Inflammatory macrophage treated with lipopolysaccharide for 4 hours (primary cell): ENCODE results near the gene LRRC45.
A peak's percentile ranks its signal among the peaks of the same experiment; 100 is the strongest.
"Not testable (repeated sequence)": the region's sequence is repeated elsewhere in the genome, so short reads cannot be mapped to it uniquely, and the experiment has no call there.

Source experiments
- DNase-seq: peaks from one replicate; pipeline ENCODE4 v3.0.0-alpha.2; 2020

LRRC45 gene

DNA sequence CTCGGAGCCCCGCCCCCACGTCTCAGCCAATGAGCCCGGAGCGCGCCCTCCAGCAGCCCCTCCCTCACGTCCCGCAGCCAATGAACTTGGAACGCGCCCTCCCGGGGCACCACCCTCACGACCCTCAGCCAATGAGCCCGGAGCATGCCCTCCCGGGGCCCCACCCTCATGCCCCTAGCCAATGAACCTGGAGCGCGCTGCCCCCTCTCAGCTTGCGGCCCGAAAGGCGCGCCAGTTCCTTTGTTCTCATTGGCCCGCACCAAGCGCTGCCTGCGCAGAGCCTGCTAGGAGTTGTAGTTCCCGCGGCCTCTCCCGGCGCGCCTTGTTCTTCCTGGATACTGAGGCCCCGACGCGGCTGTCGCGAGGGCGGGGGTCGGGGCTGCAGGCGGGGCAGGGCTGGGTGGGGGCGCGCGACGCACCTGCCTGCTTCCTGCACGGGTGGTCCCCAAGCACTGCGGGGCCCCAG lies at the start of gene LRRC45:
Gene LRRC45, plus strand, starts transcription at position 325 of the 466 bp plus-strand sequence. CDS start 339 bp downstream, outside the sequence.
- DNase-seq = peak; percentile 100

DNA sequence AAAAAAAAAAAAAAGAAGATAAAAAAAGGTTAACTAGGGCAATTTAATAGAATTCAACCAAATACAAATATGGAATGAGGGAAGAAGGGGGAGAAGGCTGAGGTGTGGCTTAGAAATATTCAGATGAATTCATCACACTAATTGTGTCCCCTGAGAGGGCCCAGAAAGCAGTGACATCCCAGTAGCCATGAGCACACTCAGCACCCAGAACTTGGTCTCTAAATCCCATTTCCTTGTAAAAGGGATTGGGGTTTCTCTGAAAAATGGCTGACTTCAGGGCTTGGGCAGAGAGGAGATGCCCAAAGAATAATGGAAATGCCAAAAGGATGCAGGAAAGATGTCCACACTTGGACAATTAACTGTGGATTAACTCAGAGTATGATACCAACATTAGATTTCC lies 49.7 kb upstream of the LRRC45 start:
- no peak for DNase-seq

DNA sequence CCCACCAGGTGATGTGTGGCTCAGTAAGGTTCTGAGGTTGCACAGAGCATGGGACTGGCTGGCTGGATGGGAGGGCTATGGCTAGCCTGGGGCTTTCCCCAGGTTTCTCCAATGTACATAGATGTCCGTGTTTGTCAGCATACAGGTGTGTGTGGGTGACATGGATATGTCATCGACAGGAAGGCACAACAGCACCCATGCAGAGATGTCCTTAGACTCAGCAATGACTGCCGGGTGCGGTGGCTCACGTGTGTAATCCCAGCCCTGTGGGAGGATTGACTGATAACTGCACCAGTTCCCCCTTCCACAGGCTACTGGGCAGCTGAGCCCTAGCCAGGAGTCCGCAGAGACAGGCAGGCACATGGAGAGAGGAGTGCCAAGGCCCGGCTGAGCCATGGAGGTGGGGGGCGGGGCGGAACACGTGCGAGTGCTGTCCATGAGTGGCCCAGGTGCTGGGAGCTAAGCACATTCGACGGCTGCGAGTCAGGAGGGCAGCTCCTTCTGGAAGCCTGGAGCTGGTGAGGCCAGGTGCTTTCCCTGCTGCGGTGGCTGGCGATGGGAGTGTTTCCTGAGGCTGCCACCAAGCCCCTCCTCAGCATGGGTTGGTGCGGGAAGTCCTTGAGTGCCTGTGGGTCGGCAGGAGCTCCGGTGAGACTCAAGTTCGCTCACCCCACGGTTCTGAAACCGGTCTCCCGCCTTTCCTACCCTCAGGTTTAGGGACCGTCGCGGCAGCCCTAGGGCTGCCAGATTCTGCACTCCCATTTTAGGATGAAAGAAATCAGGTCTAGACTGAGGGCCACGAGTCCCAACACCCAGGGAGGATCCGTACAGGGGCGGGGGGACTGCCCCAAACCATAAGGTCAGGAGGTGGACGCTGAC lies 46.5 kb upstream of the LRRC45 start:
- DNase-seq = peak; percentile 27

DNA sequence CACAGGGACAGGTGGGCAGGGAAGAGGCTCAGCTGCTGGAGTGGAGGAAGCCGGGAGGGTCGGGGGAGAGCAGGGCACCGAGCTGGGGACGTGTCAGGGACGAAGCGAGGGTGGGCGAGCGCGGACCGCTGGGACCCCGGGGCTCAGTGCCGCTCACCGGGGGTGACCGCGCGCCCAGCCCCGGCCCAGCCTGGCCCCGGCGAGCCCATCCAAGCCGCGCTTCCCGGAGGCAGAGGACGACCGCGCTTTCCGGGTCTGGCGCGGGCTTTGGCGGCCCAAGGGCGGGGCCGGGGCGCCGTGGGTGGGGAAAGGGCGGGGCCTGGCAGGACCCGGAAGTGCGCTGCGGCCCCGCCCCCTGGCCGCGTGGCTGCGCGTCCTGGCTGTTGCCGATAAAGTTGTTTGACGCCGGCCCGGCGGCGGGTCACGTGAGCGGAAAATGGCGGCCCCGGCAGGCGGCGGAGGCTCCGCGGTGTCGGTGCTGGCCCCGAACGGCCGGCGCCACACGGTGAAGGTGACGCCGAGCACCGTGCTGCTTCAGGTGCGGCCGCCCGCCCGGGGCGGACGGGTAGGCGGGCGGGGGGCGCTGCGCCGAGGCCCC lies 45.8 kb upstream of the LRRC45 start, which contains the start of gene ASPSCR1:
Gene ASPSCR1, plus strand, starts transcription at position 419 of the 598 bp plus-strand sequence. Its CDS starts 18 bp downstream, at position 437.
- peak; percentile 93 for DNase-seq

DNA sequence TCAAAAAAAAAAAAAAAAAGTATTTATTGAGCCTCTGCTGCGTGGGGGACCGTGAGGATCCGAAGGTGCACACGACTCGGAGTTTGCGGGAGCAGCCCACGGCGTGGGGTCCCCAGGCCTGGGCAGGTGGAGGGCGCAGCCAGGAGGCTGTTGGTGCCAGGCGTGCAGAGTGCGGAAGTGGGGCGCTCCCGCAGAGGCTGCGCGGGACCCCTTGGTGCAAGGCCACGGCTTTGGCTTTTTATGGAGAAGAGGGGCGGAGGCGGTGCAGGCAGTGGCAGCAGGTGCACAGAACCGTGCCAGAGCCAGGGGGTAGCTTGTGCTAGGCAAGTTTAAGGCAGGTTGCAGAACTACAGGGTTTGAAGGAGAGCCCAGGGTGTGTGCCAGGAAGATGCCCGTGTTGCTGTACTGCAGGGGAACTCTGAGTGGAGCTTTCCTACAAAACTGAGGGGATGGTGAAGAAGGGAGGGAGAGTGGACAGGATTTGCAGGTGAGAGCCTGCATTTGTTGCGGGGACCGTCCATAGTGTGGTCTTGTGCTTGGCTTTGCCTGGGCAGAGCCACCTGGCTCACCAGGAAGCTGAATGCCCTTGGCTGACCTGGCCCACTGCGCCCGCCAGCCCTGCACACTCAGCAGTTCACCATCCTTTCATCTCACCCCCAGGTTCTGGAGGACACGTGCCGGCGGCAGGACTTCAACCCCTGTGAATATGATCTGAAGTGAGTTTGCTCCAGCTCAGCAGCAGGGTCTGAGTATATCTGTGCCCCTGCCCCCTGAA lies 44.4 kb upstream of the LRRC45 start:
- DNase-seq = no peak

DNA sequence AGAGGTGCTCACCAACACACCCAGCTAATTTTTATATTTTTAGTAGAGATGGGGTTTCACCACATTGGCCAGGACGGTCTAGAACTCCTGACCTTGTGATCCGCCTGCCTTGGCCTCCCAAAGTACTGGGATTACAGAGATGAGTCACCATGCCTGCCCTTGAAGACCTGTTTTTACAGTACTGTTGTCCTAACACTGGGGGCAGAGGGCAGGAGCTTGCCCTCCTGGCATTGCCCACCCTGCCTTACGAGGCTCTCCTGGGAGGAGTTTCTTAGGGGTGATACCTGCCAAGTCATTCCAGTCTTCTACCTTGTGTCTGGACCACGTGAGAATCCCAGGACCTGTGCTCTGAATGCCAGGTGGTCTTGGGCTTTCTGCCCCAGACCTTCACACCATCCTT lies 43.0 kb upstream of the LRRC45 start:
- DNase-seq = no peak

DNA sequence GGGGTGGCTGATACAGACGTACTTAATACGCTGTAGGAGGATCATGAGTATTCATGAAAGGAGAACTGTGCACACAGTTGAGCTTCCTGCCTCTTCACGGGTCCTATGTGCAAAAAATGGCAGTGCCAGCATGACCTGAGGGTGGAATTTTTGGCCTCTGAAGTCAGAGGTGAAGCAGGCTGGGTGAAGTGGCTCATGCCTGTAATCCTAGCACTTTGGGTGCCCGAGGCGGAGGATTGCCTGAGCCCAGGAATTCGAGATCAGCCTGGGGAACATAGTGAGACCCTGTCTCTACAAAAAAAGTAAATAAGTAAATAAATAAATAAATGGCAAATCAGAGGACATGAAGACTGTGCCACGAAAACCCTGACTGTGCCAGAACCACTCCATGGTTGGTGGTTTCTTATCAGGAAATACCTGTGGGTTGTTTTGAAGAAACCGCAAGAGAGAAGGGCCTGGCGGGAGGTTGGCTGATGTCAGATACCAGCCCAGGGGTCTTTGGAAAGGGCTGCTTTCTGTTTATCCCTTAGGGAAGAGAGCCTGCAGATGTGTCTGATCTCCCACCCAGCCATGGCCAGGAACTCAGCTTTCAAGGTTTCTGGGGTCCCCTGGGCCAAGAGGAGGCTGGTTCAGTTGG lies 42.3 kb upstream of the LRRC45 start:
- DNase-seq = peak; percentile 8

DNA sequence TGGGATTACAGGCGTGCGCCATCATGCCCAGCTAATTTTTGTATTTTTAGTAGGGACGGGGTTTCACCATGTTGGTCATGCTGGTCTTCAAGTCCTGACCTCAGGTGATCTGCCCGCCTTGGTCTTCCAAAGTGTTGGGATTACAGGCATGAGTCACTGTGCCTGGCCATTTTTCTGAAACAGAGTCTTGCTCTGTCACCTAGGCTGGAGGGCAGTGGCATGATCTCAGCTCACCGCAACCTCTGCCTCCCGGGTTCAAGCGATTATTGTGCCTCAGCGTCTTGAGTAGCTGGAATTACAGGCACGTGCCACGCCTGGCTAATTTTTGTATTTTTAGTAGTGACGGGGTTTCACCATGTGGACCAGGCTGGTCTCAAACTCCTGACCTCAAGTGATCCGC lies 41.6 kb upstream of the LRRC45 start:
- DNase-seq = not testable (repeated sequence)

DNA sequence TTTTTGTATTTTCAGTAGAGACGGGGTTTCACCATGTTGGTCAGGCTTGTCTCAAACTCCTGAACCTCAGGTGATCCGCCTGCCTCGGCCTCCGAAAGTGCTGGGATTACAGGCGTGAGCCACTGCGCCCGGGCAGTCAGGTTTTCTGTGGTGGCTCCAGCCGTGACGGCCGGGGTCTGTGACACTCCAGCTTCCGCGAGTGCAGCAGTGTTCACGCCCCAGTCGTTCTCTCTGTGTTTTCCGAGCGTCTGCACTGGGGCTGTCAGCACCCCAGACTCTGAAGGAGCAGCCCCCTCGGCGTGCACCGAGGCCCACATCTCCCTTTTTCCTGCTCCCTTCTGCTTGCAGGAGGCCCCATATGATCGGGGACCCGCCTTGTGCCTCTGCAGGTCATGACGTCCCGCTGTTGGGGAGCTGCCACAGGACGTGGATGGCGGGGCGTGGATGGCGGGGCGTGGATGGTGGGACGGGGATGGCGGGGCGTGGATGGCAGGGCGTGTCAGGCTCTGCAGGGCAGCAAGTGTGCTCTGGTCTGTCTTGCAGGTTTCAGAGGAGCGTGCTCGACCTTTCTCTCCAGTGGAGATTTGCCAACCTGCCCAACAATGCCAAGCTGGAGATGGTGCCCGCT lies 40.0 kb upstream of the LRRC45 start:
- DNase-seq = no peak

DNA sequence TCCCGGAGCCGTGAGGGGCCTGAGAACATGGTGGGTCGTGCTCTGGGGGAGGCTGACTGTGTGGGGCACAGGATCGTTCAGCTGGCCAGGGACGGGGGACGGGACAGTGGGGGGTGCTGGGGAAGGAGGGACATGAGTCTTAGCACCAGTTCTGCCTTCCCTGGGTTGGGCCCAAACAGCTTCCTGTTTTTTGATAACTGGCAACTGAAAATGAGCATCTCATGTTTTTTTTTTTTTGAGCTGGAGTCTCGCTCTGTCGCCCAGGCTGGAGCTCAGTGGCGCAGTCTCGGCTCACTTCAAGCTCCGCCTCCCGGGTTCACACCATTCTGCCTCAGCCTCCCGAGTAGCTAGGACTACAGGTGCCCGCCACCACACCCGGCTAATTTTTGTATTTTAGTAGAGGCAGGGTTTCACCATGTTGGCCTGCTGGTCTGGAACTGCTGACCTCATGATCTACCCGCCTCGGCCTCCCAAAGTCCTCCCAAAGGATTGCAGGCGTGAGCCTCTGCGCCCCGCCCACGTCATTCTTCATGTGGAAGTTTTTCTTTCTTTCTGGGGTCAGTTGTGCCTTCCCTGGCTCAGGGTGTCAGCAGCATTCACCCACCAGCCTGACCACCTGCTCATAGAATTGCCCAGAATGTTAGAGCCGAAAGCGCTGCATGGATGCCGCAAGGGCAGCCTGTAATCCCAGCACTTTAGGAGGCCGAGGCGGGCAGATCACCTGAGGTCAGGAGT lies 39.3 kb upstream of the LRRC45 start:
- DNase-seq = peak; percentile 16

DNA sequence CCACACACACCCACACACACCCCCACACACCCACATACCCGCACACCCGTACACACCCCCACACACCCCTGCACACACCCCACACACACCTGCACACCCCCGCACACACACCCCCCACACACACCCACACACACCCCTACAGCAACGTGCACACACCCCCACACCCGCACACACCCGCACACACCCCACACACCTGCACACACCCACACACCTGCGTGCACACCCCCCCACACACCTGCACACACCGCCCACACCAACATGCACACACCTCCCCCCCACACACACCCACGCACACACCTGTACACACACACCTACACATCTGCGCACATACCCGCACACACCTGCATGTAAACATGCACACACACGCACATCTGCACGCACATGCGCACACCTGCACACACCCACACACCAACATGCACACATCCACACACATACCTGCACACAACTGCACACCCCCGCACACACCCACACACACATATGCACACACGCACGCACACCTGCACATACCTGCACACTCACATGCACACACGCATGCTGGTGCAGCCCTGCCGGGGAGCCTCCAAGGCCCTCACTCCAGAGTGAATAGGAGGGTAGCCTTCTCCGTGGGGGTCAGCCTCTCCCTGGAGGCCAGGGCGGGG lies 38.2 kb upstream of the LRRC45 start:
- no peak for DNase-seq

DNA sequence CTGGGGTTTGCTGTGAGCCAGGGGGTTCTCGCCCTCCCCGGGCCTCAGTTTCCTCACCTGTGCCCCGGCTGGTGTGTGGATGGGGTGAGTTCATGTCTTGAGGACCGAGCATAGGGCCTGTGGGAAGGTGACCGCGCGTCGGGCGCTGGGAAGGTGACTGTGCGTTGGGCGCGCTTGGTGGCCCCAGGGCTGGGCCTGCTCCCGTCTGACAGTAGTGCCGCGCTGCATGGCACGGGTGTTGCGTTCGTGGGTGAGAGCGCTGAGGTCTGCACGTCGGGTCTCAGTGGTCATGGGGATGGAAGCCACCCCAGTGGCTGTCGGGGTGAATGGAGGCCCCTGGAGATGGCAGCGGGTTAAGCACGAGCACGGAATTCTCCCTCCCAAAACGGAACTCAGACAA lies 36.5 kb upstream of the LRRC45 start:
- DNase-seq = no peak

DNA sequence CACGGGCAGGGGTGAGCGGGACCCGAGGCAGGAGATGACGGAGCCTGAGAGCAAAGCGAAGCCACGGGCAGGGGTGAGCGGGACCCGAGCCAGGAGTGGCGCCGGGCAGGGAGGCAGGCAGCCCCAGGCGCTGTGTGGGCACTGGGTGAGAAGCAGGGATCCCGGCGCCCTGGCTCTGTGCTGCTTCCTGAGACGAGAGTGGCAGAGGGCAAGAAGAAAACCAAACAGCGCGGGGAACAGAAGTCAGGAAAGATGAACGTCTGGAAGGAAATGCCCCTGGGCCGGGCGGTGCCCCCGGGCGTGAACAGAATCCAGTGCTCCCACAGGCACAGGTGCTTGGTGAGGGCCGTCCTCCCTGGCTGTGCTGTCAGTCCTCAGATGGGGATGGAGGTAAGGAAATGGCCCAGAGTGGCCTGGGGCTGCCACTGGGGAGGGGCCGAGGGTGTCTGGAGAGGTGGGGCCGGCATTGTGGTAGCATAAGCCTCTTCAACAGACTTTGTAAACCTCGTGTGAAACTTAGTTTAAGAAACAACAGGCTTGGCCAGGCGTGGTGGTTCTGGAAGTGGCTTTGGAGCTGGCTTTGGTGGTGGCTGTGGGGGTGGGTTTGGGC lies 35.8 kb upstream of the LRRC45 start:
- DNase-seq = no peak

DNA sequence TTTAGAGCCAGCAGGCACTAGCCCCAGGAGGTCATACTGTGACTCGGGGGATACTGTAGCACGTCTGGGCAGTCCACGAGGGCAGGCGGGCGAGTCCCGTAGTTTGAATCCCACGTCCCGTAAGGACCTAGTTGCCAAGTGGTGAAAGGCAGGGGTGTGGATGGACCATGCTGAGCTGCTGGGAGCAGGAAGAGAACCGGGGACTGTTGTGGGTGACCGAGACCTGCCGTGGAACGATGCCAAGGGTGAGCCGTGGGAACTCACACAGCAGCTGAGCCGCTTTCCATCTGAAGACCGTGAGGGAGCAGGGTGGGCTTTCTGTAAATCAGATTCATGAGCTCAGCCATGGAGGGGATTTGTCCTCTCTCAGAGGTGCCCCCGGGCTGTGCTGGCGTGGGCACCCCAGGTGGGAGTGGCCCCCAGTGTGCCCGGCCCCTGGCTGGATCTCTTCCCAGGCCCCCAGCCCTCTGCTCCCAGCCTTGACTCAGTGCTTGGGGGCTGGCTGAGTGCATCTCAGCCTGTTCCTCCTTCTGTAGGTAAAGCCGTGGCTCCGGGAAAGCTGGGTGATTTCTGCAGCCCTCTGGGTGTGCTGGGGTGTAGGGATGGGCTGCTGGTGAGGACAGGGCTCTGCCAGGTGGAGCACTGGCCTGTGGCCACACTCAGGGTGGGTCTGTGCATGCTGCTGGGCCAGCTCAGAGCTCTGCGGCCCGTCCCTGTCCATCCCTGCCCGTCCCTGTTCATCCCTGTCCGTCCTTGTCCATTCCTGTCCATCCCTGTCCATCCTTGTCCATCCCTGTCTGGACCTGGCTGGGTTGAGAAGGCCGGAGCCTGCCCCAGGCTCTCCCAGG lies 32.0 kb upstream of the LRRC45 start:
- no peak for DNase-seq

DNA sequence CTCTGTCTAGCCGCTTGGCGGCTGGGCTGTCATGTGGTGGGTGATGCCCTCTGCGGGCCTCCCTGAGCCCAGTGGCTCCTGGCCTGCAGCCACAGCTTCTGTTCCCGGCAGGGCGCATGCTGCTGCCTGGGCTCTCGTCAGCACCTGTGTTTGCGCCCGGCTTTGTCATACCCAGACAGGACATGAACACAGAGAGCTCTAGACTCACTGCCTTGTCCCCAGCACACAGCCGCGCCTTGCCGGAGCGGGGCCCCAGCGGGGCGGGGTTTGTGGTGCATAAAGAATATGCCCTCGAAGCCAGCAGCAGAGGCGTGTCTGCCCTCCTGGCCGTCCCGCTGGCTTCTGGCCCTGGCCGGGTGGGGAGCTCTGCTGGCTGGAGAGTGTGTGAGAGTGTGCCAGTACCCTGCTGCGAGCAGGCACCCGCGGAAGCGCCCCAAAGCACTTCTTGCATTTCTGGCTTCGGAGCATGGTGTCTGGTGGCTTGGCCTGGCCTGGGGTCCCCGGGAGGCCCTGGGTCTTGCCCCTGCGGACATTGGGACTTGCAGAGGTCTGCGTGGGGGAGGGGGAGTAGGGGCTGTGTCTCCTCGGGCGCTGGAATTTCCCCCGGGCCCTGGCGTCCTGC lies 31.3 kb upstream of the LRRC45 start:
- DNase-seq = no peak

DNA sequence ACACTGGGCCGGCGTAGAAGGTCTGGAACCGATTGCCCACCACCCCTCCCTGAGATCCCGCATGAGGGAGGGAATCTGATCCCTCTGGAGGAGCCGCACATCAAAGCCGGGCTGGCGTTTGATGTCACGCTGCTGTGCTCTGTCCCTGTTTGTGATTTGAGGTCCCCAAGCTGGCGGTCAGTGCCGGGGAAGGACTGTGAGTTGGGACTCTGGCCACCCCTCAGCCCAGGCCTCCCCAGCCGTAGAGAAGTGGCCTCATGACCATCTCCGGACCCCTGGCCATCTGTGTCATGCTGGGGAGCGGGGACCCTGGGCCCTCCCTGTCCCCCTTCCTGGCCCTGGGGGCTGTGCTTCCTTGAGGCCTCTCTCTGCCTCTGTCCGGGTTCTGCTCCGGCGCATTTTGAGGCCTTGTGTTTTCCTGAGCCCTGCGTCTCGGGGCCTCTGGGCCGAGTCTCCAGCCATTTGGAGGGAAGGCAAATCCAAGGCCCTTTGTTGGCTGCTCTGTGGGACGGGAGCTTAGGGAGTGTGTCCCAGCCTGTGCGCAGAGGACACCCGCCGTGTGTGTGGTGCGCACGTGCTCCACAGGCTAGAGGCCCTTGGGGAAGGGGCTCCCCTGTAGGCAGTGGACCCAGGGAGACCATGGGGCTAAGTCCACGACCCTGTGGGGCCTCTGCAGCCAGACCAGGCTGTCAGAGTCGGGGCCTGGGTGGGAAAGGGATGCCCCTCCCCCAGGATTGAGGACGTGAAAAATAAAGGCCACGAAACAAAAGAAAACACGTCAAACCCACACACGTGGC lies 30.6 kb upstream of the LRRC45 start:
- no peak for DNase-seq

DNA sequence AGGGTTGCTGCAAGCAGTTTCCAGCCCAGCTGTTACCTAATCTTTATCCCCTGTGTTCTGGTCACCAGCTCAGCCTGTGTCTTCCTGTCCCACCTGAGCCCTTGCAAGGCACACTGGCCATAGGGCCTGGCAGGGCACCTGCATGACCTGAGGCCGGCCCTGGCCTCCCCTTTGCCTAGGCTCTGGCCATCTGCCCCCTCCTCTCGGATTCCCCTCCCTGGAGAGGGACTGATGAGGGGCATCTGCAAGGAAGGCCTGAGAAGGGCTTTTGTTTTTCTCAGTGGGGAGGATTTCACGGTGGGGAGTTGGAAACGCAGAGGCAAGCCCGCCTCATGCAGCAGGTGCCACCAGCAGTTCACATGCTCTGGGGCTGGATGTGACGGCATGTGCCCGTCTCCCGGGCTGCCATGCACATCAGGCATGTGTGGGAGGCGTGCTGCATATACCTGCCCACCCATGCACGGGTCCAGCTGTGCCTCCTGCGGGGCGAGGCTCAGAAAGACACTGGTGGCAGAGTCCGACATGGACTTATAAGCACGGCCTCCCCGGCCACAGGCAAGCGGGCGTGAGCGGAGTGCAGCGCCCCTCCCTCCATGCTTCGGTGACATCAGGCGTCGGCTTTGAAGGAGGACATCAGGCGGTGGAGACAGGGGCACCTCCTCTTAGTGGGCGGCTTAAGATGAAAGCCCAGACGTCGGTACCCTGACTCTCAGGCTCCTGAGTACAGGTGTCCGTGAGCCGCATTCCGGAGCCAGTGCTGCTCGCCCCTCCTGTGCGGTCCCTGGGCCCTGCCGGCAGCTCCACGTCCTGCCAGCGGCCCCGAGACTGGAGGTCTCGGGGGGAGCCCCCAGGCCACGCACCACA lies 29.1 kb upstream of the LRRC45 start:
- no peak for DNase-seq
